Trophoblast cell (in vitro differentiated cells and primary cell): Measurements from ENCODE around the gene STOML1.

Experiments
- DNase-seq, 2 donors: peaks; one replicate each; pipeline ENCODE4 v3.0.0-alpha.2; 2016
- H2AFZ ChIP-seq: 2 replicates; pipeline ENCODE4 v1.6.1; 2013; ENCODE audit warnings: low read length, moderate library complexity, mild to moderate bottlenecking; ENCODE audit not compliant: insufficient read depth, poor library complexity
- H2AK5ac ChIP-seq: 2 replicates; pipeline ENCODE4 v1.6.1; 2013; ENCODE audit warnings: mild to moderate bottlenecking, low read length
- H2BK120ac ChIP-seq: 2 replicates; pipeline ENCODE4 v1.6.1; 2013; ENCODE audit warnings: low read length, mild to moderate bottlenecking, moderate library complexity; ENCODE audit not compliant: insufficient read depth, poor library complexity
- H2BK12ac ChIP-seq: 2 replicates; pipeline ENCODE4 v1.6.1; 2013; ENCODE audit warnings: mild to moderate bottlenecking, low read length, moderate library complexity
- H2BK5ac ChIP-seq: 2 replicates; pipeline ENCODE4 v1.6.1; 2013; ENCODE audit warnings: low read length, low read depth, moderate library complexity, mild to moderate bottlenecking; ENCODE audit not compliant: poor library complexity
- H3K14ac ChIP-seq: 2 replicates; pipeline ENCODE4 v1.6.1; 2013; ENCODE audit warnings: mild to moderate bottlenecking, low read length
- H3K18ac ChIP-seq: 2 replicates; pipeline ENCODE4 v1.6.1; 2013; ENCODE audit warnings: mild to moderate bottlenecking, low read length
- H3K23ac ChIP-seq: 2 replicates; pipeline ENCODE4 v1.6.1; 2013; ENCODE audit warnings: low read length
- H3K27ac ChIP-seq: 2 replicates; pipeline ENCODE4 v1.5.1; 2013; ENCODE audit warnings: low read depth, mild to moderate bottlenecking, inconsistent platforms, low read length, moderate library complexity
- H3K27me3 ChIP-seq: 2 replicates; pipeline ENCODE4 v1.6.1; 2013; ENCODE audit warnings: inconsistent platforms, mild to moderate bottlenecking, low read length, moderate library complexity; ENCODE audit not compliant: insufficient read depth
- H3K36me3 ChIP-seq, 2 experiments: 1 replicate in 1 of 2; 2 replicates in 1 of 2; pipeline ENCODE4 v1.6.1; 2013; ENCODE audit warnings: low read length in 2 of 2, mild to moderate bottlenecking in 2 of 2, moderate library complexity in 1 of 2; ENCODE audit not compliant: insufficient read depth in 2 of 2, control insufficient read depth in 1 of 2
- H3K4ac ChIP-seq: 2 replicates; pipeline ENCODE4 v1.6.1; 2013; ENCODE audit warnings: low read depth, mild to moderate bottlenecking, low read length, moderate library complexity
- H3K4me1 ChIP-seq, 2 experiments: 1 replicate in 1 of 2; 2 replicates in 1 of 2; pipeline ENCODE4 v1.6.1; 2013; ENCODE audit warnings: low read length in 2 of 2, mild to moderate bottlenecking in 2 of 2, moderate library complexity in 1 of 2; ENCODE audit not compliant: insufficient read depth in 2 of 2, control insufficient read depth in 1 of 2
- H3K4me2 ChIP-seq: 2 replicates; pipeline ENCODE4 v1.6.1; 2013; ENCODE audit warnings: inconsistent platforms, mild to moderate bottlenecking, low read length, moderate library complexity
- H3K4me3 ChIP-seq: 2 replicates; pipeline ENCODE4 v1.5.1; 2013; ENCODE audit warnings: mild to moderate bottlenecking, low read depth, low read length, inconsistent platforms
- H3K79me1 ChIP-seq: one replicate; pipeline ENCODE4 v1.6.1; 2013; ENCODE audit warnings: low read length
- H3K79me2 ChIP-seq: 2 replicates; pipeline ENCODE4 v1.6.1; 2013; ENCODE audit warnings: low read length, mild to moderate bottlenecking; ENCODE audit not compliant: control insufficient read depth, insufficient read depth, poor library complexity
- H3K9ac ChIP-seq: 2 replicates; pipeline ENCODE4 v1.6.1; 2013; ENCODE audit warnings: mild to moderate bottlenecking, low read length
- H3K9me3 ChIP-seq: 2 replicates; pipeline ENCODE4 v1.6.1; 2013; ENCODE audit warnings: low read depth, mild to moderate bottlenecking, control low read depth, inconsistent platforms, low read length; ENCODE audit not compliant: insufficient read depth
- H4K12ac ChIP-seq: 2 replicates; pipeline ENCODE4 v1.6.1; 2013; ENCODE audit warnings: low read depth, mild to moderate bottlenecking, low read length, moderate library complexity
- H4K8ac ChIP-seq: 2 replicates; pipeline ENCODE4 v1.6.1; 2013; ENCODE audit warnings: low read depth, mild to moderate bottlenecking, low read length, moderate library complexity
- H4K91ac ChIP-seq: one replicate; pipeline ENCODE4 v1.6.1; 2013; ENCODE audit warnings: low read depth, mild to moderate bottlenecking, low read length, moderate library complexity
- WGBS: extraction: QIAGEN DNeasy Blood & Tissue Kit; methylation state at CpG from one replicate; pipeline ENCODE4 v1.1.7; 2013; ENCODE audit warnings: missing lambda C conversion rate; ENCODE audit not compliant: insufficient read length, insufficient coverage; ENCODE audit errors: extremely low coverage; 5-methylcytosine and 5-hydroxymethylcytosine counted together

STOML1 gene

GRCh38 chr15:73945130-73945508, 47.0 kb downstream of the STOML1 start:
- Histone ChIP-seq H3K27me3 (no peaks in the 10 kb centered on the region), H2BK12ac (peak overlapping the region; percentile 0), H2BK5ac (peak overlapping the region; percentile 10), H3K4me2 (no peak overlapping the region), H3K4ac (no peak overlapping the region), H3K14ac (no peak overlapping the region), H3K36me3 (peaks cover 5 to 8% of the 10 kb centered on the region in 2 experiments), H3K79me1 (peaks cover 36% of the 10 kb centered on the region), H4K12ac (no peak overlapping the region), H2BK120ac (peak overlapping the region; percentile 26), H3K18ac (peak overlapping the region; percentile 2), H3K79me2 (peaks cover 4% of the 10 kb centered on the region), H4K91ac (peak overlapping the region; percentile 33), H3K9ac (no peak overlapping the region), H3K9me3 (no peaks in the 10 kb centered on the region), H3K23ac (no peak overlapping the region), H3K27ac (peak overlapping the region; percentile 91), H4K8ac (no peak overlapping the region), H3K4me1 (peaks cover 45 to 46% of the 10 kb centered on the region in 2 experiments), H3K4me3 (no peak overlapping the region), H2AFZ (no peak overlapping the region), H2AK5ac (peak overlapping the region; percentile 10)
- DNase-seq, result no peak
- WGBS, result no CpG with 5 or more reads among the region's 4 CpGs

GRCh38 chr15:73944161-73945129, 47.6 kb downstream of the STOML1 start:
- Histone ChIP-seq H3K23ac (no peak overlapping the region), H3K9me3 (no peaks in the 10 kb centered on the region), H3K27me3 (no peaks in the 10 kb centered on the region), H2AK5ac (peak overlapping the region; percentile 21), H3K4me1 (peaks cover 45 to 51% of the 10 kb centered on the region in 2 experiments), H3K4ac (peak overlapping the region; percentile 21), H3K79me1 (peaks cover 36% of the 10 kb centered on the region), H3K14ac (peak overlapping the region; percentile 44), H3K27ac (peak overlapping the region; percentile 91), H4K12ac (no peak overlapping the region), H2BK120ac (peak overlapping the region; percentile 58), H2AFZ (no peak overlapping the region), H3K4me2 (no peak overlapping the region), H3K4me3 (no peak overlapping the region), H4K8ac (peak overlapping the region; percentile 23), H3K36me3 (peaks cover 3 to 5% of the 10 kb centered on the region in 2 experiments), H2BK12ac (peak overlapping the region; percentile 94), H2BK5ac (peak overlapping the region; percentile 38), H3K9ac (no peak overlapping the region), H4K91ac (peak overlapping the region; percentile 60), H3K18ac (peak overlapping the region; percentile 82), H3K79me2 (peaks cover 4% of the 10 kb centered on the region)
- no peak for DNase-seq
- no CpG with 5 or more reads among the region's 13 CpGs for WGBS

- H3K36me3 ChIP-seq, result peaks cover 0 to 2% of the 10 kb centered on the region in 2 experiments
- H3K79me2 ChIP-seq, result peaks cover 4% of the 10 kb centered on the region
- no peak overlapping the region for H3K4me3 ChIP-seq
- H4K8ac ChIP-seq, result peak overlapping the region; percentile 17
- peak overlapping the region; percentile 58 for H2BK12ac ChIP-seq
- no CpG with 5 or more reads among the region's 6 CpGs for WGBS
- H3K23ac ChIP-seq, result no peak overlapping the region
- peaks cover 45 to 51% of the 10 kb centered on the region in 2 experiments for H3K4me1 ChIP-seq
- H3K79me1 ChIP-seq, result peaks cover 36% of the 10 kb centered on the region
- peak overlapping the region; percentile 19 for H3K14ac ChIP-seq
- H2BK5ac ChIP-seq, result peak overlapping the region; percentile 3
- H2BK120ac ChIP-seq, result peak overlapping the region; percentile 75
- H3K18ac ChIP-seq, result peak overlapping the region; percentile 20
- H2AFZ ChIP-seq, result no peak overlapping the region
- H3K9me3 ChIP-seq, result peaks cover under 1% of the 10 kb centered on the region
- peak overlapping the region; percentile 38 for H3K4ac ChIP-seq
- peak overlapping the region; percentile 62 for H3K27ac ChIP-seq
- no peak overlapping the region for H3K9ac ChIP-seq
- H4K12ac ChIP-seq, result no peak overlapping the region
- no peaks in the 10 kb centered on the region for H3K27me3 ChIP-seq
- no peak overlapping the region for H3K4me2 ChIP-seq
- peak overlapping the region; percentile 59 for H2AK5ac ChIP-seq
- no peak for DNase-seq
- peak overlapping the region; percentile 87 for H4K91ac ChIP-seq
Measured at GRCh38 chr15:73942751-73943270, 49.3 kb downstream of the STOML1 start.

GRCh38 chr15:73941871-73942635, 50.0 kb downstream of the STOML1 start:
- no peak for DNase-seq
- peak overlapping the region; percentile 87 for H4K91ac ChIP-seq
- peaks cover 45 to 51% of the 10 kb centered on the region in 2 experiments for H3K4me1 ChIP-seq
- peaks cover 36% of the 10 kb centered on the region for H3K79me1 ChIP-seq
- H4K12ac ChIP-seq, result no peak overlapping the region
- H2BK120ac ChIP-seq, result peak overlapping the region; percentile 4
- no peaks in the 10 kb centered on the region for H3K27me3 ChIP-seq
- peak overlapping the region; percentile 30 for H3K18ac ChIP-seq
- peak overlapping the region; percentile 3 for H2BK5ac ChIP-seq
- H2AFZ ChIP-seq, result no peak overlapping the region
- peak overlapping the region; percentile 38 for H3K4ac ChIP-seq
- peak overlapping the region; percentile 62 for H3K27ac ChIP-seq
- peaks cover 4% of the 10 kb centered on the region for H3K79me2 ChIP-seq
- peaks cover 2% of the 10 kb centered on the region for H3K9me3 ChIP-seq
- H3K36me3 ChIP-seq, result no peaks in the 10 kb centered on the region
- peak overlapping the region; percentile 19 for H3K14ac ChIP-seq
- no peak overlapping the region for H3K4me3 ChIP-seq
- H3K4me2 ChIP-seq, result no peak overlapping the region
- peak overlapping the region; percentile 17 for H4K8ac ChIP-seq
- peak overlapping the region; percentile 58 for H2BK12ac ChIP-seq
- no peak overlapping the region for H3K9ac ChIP-seq
- H2AK5ac ChIP-seq, result peak overlapping the region; percentile 59
- no CpG with 5 or more reads among the region's 10 CpGs for WGBS
- H3K23ac ChIP-seq, result no peak overlapping the region
